ENCODE results near the gene ANGPTL8.

Gene ANGPTL8

DNA sequence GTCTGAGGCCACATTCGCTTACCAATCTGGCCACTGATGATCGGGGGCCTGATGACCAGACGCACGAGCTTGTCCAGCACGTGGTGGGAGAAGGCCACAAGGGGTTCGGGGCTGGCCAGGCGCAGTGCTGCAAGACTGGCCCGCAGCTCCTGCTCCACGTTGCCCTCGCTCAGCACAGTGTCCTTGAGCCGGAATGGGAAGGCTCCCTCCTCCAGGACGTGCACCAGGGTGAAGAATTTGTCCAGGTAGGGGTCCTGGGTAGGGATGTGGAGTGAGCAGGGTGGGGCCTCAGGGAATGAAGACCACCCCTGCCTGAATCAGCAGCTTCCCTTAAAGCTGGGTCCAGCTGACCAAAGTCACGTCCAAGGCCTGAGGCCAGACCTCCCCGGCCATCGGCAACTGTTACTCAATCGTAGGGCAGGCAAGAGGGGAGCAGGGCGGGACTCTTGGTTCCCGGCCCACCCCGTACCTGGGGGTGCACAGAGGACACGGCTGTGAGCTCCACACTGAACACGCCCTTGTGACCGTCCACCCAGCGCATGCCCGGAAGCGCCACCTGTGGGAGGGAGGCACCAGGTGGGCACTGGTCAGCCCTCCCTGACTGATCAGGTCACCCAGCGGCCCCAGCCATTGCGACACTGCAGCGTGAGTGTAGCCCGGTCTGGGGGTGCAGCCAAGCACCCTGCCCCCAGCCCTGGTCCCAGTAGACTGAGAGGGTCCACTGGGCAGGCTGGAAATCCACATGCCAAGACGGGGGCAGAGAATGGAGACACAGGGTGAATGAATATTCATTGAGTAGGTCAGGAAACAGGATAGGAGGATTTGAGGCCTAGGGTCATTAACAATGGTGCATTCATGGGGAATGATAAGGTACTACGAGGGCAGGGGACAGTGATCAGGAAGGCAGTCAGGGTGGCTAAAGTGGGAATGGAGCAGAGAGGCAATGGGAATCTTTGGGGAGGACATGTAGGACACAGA is 2.8 kb upstream of the ANGPTL8 start:
- no peak for DNase-seq (ENCODE audit: low read depth)

DNA sequence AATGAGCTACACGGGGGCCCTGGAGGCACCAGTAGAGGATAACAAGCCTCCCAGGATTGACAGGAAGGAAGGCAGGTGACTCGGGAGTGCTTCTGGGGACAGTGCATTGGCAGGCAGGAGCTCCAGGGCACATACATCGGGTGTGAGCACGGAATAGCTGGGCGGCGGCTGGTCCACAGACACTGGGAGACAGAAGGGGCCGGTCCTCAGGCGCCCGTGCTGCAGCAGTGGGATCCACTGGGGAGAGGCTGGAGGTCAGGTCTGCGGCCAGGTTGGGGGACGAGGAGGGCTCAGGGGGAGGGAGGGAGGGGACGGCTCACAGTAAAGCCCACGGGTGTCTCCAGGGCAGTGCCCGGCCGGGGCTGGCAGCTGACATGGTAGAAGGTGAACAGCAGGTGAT is 2.1 kb upstream of the ANGPTL8 start:
- no peak for DNase-seq (ENCODE audit: low read depth)

DNA sequence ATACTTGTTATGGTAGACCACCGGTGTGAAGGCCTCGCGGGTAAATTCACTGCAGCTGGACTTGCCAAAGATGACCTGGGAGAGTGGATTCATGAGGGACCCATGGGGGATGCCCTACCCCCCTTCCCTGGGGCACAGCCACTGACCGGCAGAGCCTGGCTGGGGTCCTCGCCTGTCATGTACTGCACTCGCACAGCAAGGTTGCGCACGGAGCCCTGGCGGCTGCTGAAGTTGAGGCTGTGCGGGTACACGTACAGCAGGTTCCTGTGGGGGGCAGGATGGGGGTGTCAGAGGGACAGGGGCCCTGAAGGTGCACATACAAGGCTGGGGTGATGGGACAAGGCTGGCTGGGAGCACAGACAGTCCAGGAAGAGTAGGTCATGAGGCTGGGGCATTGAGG is 1.4 kb upstream of the ANGPTL8 start:
- DNase-seq (ENCODE audit: low read depth) = no peak

DNA sequence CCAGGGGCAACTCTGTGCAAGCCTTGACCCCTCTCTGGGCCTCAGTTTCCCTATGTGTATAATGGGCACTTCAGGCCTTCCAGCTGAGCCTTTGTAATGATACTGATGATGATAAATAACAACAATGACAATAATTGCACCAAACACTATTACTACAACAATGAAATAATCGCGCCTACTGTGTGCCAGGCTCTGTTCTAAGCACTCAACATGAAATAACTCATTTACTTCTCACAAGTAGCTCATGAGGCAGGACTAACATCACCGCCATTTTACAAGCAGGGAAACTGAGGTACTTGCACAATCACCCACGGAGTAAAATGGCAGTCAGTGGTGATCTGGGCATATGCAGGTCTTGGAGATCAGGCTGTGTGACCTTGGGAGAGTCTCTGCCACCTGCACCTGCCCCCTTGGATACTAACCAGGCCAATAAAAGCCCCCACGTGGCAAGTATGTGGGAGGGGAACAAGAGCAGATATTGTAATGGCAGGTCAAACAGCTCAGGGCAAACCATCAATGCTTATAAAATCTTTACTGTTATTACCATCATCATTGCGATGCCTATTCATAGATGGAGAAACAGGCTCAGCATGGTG is 540 bp upstream of the ANGPTL8 start:
- DNase-seq (ENCODE audit: low read depth) = no peak

DNA sequence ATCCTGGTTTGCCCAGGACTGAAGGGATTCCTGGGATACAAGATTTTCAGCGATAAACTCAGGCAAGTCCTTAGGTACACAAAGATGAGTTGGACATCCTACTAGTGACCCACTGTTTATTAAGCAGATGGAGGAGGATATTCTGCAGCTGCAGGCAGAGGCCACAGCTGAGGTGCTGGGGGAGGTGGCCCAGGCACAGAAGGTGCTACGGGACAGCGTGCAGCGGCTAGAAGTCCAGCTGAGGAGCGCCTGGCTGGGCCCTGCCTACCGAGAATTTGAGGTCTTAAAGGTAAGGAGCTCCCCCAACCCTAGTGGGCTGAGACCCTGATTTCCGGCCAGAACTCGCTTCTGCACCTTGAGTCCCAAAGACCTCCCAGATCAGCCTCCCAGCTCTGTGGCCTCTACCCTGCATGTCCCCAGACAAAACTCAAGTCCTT is 607 bp downstream of the ANGPTL8 start:
- no peak for DNase-seq (ENCODE audit: low read depth)

DNA sequence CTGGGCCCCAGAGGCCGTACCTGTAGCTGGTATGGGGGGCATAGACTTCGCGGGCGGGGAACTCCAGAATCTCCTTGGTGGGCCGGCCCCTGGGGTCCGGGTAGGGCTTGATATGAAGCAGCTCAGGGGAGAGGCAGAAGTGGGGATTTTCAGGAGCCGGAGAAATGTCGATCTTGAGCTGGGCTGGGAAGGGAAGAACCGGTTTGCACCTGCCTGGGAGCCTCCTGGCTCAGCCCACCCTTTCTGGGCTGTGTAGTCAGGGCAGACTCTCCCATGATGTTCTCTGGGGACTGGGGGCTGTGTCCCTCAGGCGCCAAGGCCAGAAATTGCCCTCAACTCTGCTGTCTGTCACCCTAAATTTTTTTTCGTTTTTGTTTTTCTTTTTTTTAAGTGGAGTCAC is 2.6 kb downstream of the ANGPTL8 start:
- no peak for DNase-seq (ENCODE audit: low read depth)

DNA sequence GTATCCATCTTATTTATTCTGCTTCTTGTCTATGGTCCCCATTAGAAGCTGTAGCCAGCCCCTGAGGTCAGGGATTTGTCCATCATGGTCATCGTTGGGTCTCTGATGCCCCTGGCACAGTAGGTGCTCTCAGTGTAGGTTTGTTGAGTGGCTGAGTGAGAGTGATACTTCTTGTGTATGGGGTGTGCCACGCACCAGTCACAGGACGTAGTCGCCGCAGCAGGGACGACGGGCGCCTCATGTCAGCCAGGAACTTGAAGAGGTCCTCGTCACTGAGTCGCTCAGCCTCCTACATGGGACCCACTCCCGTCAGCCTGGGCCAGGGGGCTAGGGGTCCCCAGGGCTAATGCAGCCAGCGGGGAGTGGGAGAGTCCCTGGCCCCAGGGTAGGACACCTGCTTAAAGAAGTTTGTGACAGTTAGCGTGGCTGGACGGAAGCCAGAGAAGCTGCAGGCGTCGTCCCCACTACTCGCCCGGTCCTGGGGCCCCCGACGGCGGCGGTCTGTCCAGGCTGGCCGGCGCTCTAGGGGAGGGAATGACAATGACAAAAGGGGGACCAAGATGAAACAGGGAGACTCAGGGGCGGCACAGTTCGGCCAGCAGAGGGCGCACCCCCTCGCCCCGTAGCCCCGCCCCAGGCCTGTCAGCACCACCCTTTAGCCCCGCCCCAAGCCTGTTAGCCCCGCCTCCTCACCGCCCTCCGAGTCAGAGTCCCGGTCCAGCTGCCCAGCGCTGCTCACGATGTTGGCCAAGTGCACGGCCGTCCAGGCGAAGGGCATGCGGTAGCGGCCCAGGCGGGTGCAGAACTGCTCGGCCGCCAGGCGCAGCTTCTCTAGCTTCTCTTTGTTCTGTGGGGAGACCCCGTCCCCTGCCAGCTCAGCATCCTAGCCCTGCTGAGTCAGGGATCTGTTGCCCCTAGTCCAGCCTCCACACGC is 3.7 kb downstream of the ANGPTL8 start:
- DNase-seq (ENCODE audit: low read depth) = peak; percentile 7

DNA sequence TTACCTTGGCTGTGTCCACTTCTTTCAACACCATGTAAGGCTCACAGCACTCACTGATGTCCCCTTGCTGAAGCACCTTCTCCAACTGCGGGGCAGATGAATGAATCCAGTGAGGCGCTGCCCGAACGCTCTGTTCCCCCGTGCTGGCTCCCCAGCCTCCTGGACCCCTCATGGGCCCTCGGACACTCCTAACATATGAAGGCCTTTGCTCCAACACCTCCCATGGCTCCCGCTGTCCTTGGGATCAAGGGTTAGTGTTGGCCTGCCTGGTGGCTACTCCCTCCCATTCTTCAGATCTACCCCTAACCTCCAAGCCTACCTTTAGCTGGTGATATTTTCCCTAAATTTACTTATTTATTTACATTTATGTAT is 4.4 kb downstream of the ANGPTL8 start:
- DNase-seq (ENCODE audit: low read depth) = no peak

DNA sequence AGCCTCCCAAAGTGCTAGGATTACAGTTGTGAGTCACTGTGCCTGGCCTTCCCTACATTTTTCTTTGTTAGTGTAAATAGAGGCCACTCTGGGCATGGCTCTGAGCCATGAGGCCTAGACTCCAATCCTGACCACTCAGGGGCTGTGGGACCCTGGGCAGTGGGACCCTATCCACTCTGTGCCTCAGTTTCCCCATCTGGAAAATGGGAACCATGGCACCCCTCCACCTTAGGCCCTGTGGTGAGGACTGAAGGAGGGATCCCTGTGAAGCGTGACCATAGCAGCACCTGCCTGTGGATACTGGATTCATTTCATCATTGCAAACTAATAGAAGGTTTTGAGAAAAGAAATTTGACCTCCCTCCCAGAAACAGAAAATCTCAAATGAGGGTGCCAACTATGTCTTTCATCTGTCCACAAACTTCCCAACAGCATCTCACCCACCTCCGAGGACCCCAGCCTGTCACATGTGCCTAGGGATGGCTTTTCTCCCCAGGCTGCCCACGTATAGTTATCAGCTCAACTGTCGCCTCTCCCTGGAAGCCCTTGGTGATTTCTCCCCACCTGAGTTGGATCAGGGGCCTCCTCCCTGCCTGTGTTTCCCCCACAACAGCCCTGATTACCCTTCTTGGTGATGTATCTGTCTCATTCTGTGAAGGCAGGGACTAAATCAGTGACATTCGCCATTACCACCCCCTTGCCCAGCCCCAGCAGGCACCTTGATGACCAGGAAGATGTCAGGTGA is 5.6 kb downstream of the ANGPTL8 start:
- no peak for DNase-seq (ENCODE audit: low read depth)

DNA sequence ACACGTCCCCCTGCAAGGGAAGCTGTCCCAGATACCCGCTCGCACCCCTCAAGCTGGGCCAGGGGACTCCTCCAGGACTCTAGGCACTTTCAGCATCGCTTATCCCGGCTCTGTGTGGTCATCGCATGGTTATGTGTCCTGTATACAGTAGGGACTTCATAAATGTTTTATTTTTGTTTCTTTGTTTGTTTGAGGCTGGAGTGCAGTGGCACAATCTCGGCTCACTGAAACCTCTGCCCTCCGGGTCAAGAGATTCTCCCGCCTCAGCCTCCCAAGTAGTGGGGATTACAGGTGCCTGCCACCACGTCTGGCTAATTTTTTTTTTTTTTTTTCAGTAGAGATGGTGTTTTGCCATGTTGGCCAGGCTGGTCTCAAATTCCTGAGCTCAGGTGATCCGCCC is 7.5 kb downstream of the ANGPTL8 start:
- no peak for DNase-seq (ENCODE audit: low read depth)

DNA sequence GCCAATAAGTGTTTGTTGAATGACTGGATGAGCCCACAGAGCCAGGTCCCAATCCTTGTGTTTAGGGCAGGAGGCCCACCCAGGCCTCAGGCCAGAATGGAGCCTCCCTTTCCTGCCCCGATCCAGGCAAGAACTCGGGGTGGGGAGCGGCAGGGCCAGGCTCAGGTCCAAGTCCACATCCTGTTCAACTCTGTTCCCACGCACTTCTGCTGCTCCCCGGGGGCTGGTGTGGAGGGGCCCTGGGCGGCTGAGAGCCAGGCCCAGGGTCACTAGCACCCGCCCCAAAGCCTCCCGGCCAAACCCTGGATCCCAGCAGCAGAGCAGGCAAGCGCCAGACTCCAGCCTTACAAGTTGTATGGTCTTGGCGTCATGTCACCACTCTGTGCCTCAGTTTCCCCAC is 8.0 kb downstream of the ANGPTL8 start:
- no peak for DNase-seq (ENCODE audit: low read depth)

DNA sequence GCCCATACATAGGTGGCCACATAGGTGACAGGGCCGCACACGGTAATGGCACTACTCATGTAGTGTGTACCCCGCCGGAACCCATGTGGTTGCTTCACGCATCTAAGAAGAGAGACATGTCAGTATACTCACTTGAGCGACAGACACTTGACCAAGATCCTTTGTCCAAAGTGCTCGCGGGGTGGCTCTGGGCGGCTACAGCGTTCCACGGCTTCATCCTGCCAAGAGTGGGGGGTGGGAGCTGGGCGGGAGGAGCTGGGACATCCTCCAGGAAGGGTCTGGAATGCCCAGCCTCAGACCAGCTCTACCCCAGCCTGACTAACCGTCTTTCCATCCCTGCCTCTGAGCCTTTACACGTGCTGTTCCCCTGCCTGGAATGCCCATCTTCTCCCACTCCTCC is 8.5 kb downstream of the ANGPTL8 start:
- DNase-seq (ENCODE audit: low read depth) = no peak

DNA sequence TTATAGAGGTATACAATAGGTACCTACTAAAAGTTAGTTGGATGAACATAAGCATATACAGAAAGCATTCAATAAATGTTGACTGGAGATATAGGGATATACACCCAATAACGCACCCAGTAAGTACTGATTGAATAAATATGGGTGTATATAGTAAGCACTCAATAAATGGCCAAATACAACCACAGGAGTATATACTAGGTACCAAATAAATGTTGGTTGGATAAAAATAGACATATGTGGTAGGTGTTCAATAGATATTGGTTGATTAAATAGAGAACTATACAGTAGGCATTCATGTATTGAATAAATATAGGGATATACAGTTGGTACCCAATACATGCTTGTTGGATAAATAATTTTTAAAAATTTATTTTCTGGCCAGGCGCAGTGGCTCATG is 9.4 kb downstream of the ANGPTL8 start:
- no peak for DNase-seq (ENCODE audit: low read depth)

DNA sequence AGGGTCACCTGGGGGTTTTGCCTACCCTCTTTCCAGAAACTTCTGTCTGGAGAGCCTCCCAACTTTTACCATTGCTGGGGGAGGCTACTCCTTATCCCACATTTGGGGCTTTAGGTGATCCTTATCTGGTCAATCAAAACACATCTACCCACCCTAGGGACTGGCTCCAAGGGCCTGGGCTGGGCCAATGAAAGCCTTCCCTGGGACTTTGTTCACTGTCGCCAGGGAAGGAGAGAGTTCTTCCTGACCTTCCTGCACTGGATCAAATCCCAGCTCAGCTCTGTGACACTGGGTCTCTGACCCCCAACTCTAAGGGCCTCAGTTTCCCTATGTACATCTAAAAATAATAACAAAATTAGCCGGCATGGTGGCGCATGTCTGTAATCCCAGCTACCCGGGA is 11.8 kb downstream of the ANGPTL8 start:
- no peak for DNase-seq (ENCODE audit: low read depth)

DNA sequence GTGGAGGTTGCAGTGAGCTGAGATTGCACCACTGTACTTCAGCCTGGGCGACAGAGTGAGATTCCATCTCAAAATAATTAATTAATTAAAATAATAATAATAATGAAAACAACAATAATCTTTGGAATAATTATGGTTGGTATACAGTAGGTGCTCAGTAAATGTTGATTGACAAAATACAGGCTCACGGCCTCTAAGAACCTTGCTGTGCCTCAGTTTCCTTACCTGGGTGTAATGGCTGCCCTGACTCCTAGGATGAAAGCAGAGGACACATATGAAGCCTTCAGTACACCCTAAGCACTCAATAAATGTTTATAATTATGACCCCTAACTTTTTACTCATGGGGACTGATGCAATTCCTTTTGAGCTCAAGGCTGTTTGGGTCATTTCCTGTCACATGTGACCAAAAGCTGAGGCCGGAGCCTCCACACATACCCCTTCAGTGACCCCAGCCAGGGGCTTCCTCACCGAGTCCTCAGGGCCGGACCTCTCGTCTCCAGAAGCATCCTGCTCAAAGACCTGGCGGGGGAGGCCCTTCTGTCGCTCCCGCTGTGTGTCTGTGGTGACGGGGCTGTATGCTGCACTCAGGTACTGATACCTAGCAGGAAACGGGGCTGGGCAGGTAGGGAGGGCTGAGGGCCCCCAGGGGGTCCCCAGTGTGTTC is 12.4 kb downstream of the ANGPTL8 start:
- DNase-seq (ENCODE audit: low read depth) = no peak

DNA sequence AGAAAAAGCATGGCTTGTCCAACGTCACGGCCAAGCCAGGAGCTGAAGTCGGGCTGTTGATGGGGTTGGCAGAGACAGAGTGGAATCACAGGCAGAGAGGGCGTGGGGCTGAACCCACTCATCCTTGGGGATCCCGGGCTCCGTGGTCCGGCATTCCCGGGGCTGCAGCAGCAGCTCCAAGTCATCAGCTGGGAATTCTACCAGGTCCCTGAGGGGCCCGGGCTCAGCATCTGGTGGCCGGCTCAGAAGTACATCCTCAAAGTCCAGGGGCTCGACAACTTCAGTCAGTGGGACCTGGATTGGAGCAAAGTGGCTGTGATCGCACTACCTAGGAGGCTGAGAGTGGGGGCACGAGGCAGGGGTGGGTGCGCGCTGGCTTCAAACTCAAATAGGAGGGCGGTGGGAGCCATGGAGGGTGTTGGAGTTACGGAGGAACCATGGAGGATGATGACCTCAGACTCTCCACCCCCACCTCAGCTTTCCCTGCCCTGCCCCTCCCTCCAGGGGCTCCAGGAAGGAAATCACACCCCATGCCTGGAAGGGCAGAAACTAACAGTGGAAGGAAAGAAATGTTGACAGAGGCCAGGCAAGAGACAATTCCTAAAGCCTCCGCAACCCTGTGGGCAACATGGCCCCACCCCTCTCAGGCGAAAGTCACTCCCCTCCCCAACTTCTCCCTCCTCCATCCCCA is 13.4 kb downstream of the ANGPTL8 start:
- no peak for DNase-seq (ENCODE audit: low read depth)

DNA sequence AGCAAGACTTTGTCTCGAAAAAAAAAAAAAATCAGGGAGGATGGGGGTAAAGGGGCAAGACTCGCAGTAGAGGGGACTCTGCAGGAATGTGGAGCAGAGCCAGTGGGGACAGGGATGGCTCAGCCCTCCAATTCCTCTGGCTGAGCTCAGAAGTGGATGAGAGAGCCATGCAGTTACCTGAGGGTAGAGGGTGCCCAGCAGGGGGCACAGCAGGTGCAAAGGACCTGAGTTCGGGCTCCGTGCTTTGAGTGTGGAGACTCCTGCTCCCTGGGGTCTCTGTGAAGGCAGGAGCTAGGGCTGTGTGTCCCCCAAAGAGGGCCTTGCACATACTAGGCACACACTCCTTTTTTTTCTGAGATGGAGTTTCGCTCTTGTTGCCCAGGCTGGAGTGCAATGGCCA is 15.2 kb downstream of the ANGPTL8 start:
- DNase-seq (ENCODE audit: low read depth) = no peak

DNA sequence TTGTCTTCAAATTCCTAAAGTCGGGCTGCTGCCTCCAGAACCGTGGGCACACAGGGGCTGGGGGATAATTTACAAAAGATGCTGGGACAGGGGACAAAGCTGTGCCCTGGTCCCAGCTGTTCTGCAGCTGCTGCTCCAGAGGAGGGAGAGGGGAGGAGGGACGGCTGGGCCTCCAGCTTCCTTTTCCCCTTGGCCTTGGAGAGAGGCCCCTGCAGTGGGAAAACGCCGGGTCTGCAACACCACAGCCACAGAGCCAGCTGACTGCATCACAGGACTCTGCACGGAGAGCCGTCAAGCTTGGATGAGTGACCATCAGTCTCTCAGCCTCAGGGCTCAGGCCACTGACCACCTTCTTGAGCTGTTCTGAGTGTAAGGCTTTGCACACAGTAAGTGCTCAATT is 16.8 kb downstream of the ANGPTL8 start:
- no peak for DNase-seq (ENCODE audit: low read depth)

DNA sequence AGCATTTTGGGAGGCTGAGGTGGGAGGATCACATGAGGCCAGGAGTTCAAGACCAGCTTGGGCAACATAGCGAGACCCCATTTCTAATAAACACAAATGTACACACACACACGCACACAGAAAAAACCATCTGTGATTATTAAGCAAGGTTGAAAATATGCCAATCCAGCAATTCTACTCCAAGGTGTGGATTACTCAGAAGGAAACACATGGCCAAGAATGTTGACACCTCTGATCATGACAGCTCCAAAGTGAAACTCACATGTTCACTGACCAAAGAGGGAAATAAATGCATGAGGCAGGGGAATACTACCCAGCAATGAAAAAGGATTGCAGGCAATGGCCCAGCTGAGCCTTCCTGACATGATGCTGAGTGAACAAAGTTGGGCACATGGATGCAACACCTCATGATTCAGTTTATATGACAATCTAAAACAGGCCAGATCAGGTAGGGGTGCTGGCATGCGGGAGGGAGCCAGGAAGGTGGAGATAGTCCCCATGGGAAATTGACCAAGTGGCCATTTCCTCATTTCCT is 18.5 kb downstream of the ANGPTL8 start:
- no peak for DNase-seq (ENCODE audit: low read depth)

DNA sequence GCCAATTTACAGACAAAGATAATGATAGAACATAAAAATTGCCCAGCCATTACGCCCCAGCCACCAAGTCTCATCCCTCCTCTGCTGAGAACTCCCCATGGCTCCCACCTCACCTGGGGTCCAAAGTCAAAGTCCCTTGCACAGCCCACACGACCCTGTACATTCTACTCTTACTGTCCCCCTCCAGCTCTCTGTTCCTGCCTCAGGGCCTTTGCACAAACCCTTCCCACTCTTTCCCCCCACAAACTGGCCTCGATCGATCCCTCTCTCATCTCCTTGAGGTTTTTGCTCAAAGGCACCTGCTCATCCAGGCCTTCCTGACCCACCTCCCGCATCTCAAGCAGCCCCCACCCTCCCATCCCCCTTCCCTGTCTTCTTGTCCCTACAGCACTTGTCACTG is 21.6 kb downstream of the ANGPTL8 start:
- no peak for DNase-seq (ENCODE audit: low read depth)

Data from GM04503 (cell line).